ENCODE measurements around the gene FBXO28. TPM values are rescaled to one million over a fixed set of nuclear protein-coding genes. Genes with fewer than 3 reads are reported as not detected.
A peak's percentile ranks its signal among the peaks of the same experiment; 100 is the strongest.

The FBXO28 gene
- total RNA-seq, 1 donor from 2014 or later = 18.6 TPM

- DNase-seq (no peak), ATAC-seq (ENCODE audit: poor library complexity) (no peak)
- intact Hi-C loops (cut with DNase I) = loop anchor here (10.0 kb wide), 1 partner anchor 147 kb away; no protein-coding TSS in a partner anchor
These were observed 63.6 kb downstream of the FBXO28 start for GRCh38 chr1:224177356-224177999.

DNA sequence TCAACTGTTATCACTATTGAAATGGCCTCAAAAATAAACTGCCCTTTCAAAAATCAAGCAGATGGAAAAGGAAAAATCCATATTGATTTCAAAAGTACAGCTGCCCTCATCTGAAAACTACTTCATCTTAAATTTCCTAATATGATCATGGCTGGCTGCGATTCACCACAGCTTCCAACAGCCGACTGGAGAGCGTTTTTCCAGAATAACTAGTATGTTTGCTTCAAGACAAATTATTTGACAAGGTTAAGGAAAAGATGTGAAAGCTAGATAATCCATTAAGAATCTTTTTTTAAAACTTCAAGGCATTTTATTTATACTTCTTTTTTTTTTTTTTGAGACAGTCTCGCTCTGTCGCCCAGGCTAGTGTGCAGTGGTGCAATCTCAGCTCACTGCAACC lies 65.0 kb downstream of the FBXO28 start:
- no peak for DNase-seq
- intact Hi-C loops (cut with DNase I) = loop anchor here (10.0 kb wide), 1 partner anchor 146 kb away; no protein-coding TSS in a partner anchor
- ATAC-seq (ENCODE audit: poor library complexity) = no peak

- intact Hi-C loops (cut with DNase I) = no loop called here
- DNase-seq = no peak
- ATAC-seq (ENCODE audit: poor library complexity) = no peak
These were observed 67.0 kb downstream of the FBXO28 start for GRCh38 chr1:224180783-224181452.

DNA sequence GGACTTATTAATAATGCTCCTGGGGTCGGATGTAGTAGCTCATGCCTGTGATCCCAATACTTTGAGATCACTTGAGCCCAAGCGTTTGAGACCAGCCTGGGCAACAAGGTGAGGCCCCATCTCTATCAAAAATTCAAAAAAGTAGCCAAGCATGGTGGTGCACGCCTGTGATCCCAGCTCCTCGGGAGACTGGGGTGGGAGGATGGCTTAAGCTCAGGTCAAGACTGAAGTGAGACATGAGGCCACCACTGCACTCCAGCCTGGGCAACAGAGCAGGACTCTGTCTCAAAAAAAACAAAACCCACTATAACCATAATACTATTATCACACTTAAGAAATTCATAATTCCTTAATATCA lies 67.5 kb downstream of the FBXO28 start:
- intact Hi-C loops (cut with DNase I) = no loop called here
- no peak for ATAC-seq (ENCODE audit: poor library complexity)
- DNase-seq = no peak

GRCh38 chr1:224182057-224182865 lies 68.3 kb downstream of the FBXO28 start:
- no peak for DNase-seq
- intact Hi-C loops (cut with DNase I) = no loop called here
- ATAC-seq (ENCODE audit: poor library complexity) = no peak

GRCh38 chr1:224182866-224183590 lies 69.1 kb downstream of the FBXO28 start, which contains the start of gene DEGS1:
TSS of gene DEGS1 (plus strand) at chr1:224183240. CDS start at chr1:224183337, 97 bp downstream.
- ATAC-seq (ENCODE audit: poor library complexity) (peak; percentile 96), DNase-seq (peak; percentile 90)
- intact Hi-C loops (cut with DNase I) = no loop called here

DNA sequence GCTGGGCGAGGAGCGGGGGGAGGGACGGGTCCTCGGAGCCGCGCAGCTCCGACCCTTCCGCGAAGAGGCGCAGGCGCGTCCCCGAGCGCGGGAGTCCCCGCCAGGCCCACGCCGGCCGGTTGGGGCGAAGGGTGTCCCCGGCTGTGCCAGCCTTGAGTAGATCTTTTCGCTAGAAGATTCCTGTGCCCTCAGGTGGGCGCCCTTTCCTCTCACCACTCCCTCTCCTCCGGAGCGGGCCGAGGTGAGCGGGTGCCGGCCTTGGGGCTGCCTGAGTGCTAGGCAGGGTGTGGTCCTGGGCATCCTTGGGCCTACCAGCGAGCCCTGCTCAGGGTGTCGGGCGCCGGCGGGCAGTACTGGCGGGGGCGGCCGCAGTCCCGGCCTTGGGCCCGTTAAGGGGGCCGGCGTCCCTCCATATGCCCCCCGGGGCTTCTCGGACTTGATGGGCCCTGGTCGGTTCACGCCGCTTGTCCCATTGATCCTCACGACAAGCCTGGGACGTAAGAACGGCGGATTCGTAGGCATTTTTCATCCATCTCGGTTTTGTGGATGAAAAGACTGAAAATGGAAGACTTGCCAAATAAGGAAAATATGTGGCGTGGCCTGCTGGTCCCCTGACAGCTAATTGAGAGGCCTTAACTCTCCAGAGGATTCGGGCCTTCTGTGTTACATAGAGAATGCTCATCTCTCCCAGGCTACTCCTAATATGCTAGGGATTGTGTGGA lies 69.8 kb downstream of the FBXO28 start:
- intact Hi-C loops (cut with DNase I) = no loop called here
- peak; percentile 82 for ATAC-seq (ENCODE audit: poor library complexity)

DNA sequence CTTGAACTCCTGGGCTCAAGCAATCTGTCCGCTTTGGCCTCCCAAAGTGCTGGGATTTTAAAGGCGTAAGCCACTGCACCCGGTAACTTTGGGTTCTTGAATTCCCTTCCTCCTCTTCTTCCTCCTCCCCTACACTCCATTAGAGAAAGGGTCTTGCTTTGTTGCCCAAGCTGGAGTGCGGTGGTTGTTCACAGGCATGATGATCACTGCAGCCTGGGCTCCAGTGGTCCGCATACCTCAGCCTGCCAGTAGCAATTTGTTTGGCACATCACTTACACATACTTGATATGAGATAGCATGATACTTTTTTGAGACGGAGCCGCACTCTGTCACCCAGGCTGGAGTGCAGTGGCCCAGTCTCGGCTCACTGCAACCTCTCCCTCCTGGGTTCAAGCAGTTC lies 71.3 kb downstream of the FBXO28 start:
- peak; percentile 11 for ATAC-seq (ENCODE audit: poor library complexity)
- intact Hi-C loops (cut with DNase I) = no loop called here
- no peak for DNase-seq

More for the DNA sequence above, 69.8 kb downstream of the FBXO28 start:
- peak; percentile 70 for DNase-seq

DNA sequence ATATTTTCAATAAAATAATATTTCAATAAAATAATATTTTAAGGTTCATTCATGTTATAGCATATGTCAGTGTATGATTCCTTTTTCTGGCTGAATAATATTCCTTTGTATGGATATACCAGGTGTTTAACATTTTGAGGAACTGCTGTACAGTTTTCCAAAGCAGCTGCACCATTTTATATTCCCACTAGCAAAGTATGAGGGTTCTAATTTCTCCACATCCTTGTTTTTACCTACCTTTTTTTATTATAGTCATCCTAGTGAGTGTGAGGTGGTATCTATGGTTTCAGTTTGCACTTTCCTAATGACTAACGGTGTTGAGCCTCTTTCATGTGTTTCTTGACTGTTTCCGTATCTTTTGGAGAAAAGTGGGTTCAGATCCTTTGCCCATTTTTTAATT lies 74.4 kb downstream of the FBXO28 start:
- intact Hi-C loops (cut with DNase I) = no loop called here

GRCh38 chr1:224189561-224189960 lies 75.7 kb downstream of the FBXO28 start:
- DNase-seq = no peak
- no peak for ATAC-seq (ENCODE audit: poor library complexity)
- intact Hi-C loops (cut with DNase I) = no loop called here

More for the DNA sequence above, 74.4 kb downstream of the FBXO28 start:
- ATAC-seq (ENCODE audit: poor library complexity) = no peak
- DNase-seq = no peak

GRCh38 chr1:224192082-224192788 lies 78.3 kb downstream of the FBXO28 start:
- ATAC-seq (ENCODE audit: poor library complexity) (no peak), DNase-seq (no peak)
- intact Hi-C loops (cut with DNase I) = no loop called here

DNA sequence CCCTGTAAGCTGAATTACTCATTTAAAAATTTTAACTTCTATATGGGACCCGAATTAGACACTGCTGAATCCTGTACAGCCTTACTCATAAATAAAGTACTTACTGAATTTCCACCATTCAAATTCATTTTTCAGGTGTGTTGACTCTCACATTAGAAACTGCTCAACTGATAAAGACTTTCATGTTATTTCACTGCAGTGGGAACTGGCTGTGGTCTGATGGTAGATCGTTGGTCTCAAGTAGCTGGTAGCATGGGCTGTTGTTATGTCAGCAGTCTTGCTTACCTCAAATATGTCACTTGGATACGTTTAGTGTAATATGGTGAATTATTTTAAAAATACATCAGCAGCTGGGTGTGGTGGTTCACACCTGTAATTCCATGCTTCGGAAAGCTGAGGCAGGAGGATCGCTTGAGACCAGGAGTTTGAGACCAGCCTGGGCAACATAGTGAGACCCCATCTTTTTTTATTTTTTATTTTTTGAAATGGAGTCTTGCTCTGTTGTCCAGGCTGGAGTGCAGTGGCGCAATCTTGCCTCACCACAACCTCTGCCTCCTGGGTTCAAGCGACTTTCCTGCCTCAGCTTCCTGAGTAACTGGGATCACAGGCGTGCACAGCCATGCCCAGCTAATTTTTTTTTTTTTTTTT lies 79.5 kb downstream of the FBXO28 start:
- intact Hi-C loops (cut with DNase I) = no loop called here
- DNase-seq (no peak), ATAC-seq (ENCODE audit: poor library complexity) (no peak)

DNA sequence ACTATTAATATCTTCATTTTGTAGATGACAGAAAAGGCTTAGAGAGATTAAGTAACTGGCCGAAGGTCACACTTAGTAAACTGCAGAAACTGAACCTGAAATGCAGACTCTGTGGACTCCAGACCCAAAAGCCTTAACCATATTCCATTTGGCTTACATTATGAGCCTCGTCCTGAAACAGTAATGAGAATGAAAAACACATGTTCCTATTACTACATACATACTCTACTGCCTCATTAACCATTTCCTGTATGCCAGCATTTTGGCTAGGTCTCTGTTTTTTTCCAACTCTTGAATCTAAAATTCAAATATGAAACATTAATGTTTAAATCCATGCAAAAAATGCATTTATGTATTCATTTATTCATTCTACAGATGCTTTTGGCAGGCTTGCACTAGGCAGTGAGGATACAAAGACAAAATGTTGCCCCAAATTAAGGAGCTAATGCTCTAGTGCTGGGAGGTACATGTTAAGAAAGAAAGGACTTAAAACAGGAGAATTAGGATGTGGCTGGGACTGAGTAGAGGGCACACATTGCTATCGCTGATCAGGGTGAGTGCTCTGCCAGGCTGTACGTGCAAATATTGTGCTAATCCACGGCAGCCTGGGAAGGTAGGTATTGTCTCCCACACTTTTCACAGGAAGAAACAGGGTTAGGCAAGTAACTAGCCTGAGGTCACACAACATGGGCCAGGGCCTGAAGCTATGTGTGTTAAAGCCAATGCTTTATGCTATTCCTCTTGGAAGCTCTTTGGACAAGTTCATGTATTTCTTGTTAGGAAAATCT lies 83.1 kb downstream of the FBXO28 start:
- intact Hi-C loops (cut with DNase I) = no loop called here
- no peak for DNase-seq
- ATAC-seq (ENCODE audit: poor library complexity) = no peak

GRCh38 chr1:224198572-224198971 lies 84.7 kb downstream of the FBXO28 start:
- intact Hi-C loops (cut with DNase I) = no loop called here
- ATAC-seq (ENCODE audit: poor library complexity) (no peak), DNase-seq (no peak)

- DNase-seq = no peak
- intact Hi-C loops (cut with DNase I) = no loop called here
- ATAC-seq (ENCODE audit: poor library complexity) = no peak
These were observed 85.8 kb downstream of the FBXO28 start for GRCh38 chr1:224199679-224200078.

DNA sequence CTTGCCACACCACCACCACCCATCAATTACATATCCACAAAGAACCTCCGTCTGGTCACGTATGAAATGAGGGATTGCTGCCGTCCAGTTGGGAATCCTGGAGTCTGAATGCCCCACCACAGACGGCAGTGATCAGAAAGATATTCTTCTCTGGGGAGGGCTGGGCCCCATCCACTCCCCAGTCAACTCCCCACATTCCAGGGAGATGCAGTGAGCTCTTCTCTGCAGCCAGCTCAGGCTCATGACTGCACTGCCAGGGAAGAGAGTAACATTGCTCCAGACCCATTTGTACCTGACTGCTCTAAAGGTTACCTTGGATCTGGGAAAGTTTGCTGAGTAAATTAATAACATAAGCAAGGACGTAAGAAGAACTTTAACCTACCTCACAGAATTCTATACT lies 87.5 kb downstream of the FBXO28 start:
- DNase-seq = no peak
- intact Hi-C loops (cut with DNase I) = no loop called here
- no peak for ATAC-seq (ENCODE audit: poor library complexity)

GRCh38 chr1:224201853-224202252 lies 87.9 kb downstream of the FBXO28 start:
- intact Hi-C loops (cut with DNase I) = no loop called here
- ATAC-seq (ENCODE audit: poor library complexity) (no peak), DNase-seq (no peak)
